HG03097 (cell line): ENCODE results near the gene NDEL1.

ENCODE experiments used
- ATAC-seq: cut with Tn5 transposase; IDR thresholded peaks from one replicate; pipeline ENCODE4 v1.9.1; 2021; ENCODE audit not compliant: unreplicated experiment, low FRiP score

The NDEL1 gene

GRCh38 chr17:8496081-8496480 lies 60.4 kb downstream of the NDEL1 start:
- no peak for ATAC-seq

- ATAC-seq: no peak
Measured at GRCh38 chr17:8499171-8499570, 63.5 kb downstream of the NDEL1 start.

GRCh38 chr17:8499614-8500013 lies 63.9 kb downstream of the NDEL1 start:
- ATAC-seq: no peak

- ATAC-seq: no peak
Measured at GRCh38 chr17:8500609-8501008, 64.9 kb downstream of the NDEL1 start.

GRCh38 chr17:8502126-8502525 lies 66.4 kb downstream of the NDEL1 start:
- no peak for ATAC-seq

- no peak for ATAC-seq
Measured at GRCh38 chr17:8503368-8503767, 67.7 kb downstream of the NDEL1 start.

GRCh38 chr17:8503807-8504206 lies 68.1 kb downstream of the NDEL1 start:
- ATAC-seq: no peak

- ATAC-seq: no peak
Measured at GRCh38 chr17:8504460-8505207, 69.0 kb downstream of the NDEL1 start.

- no peak for ATAC-seq
Measured at GRCh38 chr17:8506145-8506544, 70.5 kb downstream of the NDEL1 start.

GRCh38 chr17:8514801-8515200 lies 79.1 kb downstream of the NDEL1 start:
- ATAC-seq: no peak
